ENCODE data around the gene ZMAT5.

The ZMAT5 gene

DNA sequence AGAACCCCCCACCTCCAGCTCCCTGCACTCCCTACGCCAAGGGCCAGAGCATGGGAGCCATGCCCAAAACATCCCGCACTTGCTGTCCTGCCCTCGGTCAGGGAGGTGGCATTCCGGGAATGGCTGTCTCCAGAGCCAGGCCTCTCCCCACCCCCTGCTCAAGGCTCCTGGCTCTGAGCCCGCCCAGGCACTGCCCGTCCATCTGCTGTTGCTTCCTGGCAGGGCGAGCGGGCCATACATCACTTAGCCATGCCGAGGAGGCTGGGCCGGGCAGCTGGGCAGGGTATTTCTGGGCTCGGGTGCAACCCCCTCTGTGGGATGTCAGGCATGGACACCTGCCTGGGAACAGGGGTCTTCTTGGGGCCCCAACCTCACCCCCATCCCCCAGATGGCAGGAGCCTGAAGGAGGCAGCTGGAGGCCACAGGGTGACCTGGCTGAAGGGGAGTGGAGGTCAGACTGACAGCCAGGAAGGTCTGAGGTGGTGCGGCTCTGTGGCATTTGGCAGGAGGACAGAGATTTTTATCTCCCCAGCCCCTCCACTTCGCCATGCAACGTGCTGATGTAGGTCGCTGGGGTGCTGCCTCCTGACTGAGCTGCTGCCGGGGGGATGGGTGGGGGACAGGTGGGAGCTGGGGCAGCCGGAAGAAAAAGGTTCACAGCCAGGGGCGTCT lies 55.7 kb downstream of the ZMAT5 start:
- ATAC-seq: peak; percentile 90
- peak; percentile 18; the same call in 1 of the 2 replicates for TF ChIP-seq TSHZ2 (CRISPR knock-in tag; IDR thresholded peaks at IDR 0.05)
- no peak for TF ChIP-seq POU6F1 (CRISPR knock-in tag; IDR thresholded peaks at IDR 0.05; ENCODE audit: borderline replicate concordance, low read depth)
- no peak for TF ChIP-seq TOX (CRISPR knock-in tag; IDR thresholded peaks at IDR 0.05; ENCODE audit: borderline replicate concordance)
- TF ChIP-seq ZFP3 (CRISPR knock-in tag; IDR thresholded peaks at IDR 0.05): no peak

- TF ChIP-seq, protein P1, sequence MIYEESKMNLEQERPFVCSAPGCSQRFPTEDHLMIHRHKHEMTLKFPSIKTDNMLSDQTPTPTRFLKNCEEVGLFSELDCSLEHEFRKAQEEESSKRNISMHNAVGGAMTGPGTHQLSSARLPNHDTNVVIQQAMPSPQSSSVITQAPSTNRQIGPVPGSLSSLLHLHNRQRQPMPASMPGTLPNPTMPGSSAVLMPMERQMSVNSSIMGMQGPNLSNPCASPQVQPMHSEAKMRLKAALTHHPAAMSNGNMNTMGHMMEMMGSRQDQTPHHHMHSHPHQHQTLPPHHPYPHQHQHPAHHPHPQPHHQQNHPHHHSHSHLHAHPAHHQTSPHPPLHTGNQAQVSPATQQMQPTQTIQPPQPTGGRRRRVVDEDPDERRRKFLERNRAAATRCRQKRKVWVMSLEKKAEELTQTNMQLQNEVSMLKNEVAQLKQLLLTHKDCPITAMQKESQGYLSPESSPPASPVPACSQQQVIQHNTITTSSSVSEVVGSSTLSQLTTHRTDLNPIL (CRISPR knock-in tag; IDR thresholded peaks at IDR 0.05; ENCODE audit: low read depth): no peak
- TF ChIP-seq ISL1 (CRISPR knock-in tag; IDR thresholded peaks at IDR 0.05): no peak
- TF ChIP-seq ZC3H10 (CRISPR knock-in tag; IDR thresholded peaks at IDR 0.05): no peak
- TF ChIP-seq SNAI2 (CRISPR knock-in tag; IDR thresholded peaks at IDR 0.05): no peak
- no peak for TF ChIP-seq RARB (CRISPR knock-in tag; IDR thresholded peaks at IDR 0.05)
- no peak for TF ChIP-seq ZNF565 (CRISPR knock-in tag; conservative IDR thresholded peaks at IDR 0.05; ENCODE audit: low read depth)
- no peak for TF ChIP-seq ZNF8 (CRISPR knock-in tag; IDR thresholded peaks at IDR 0.05)
- TF ChIP-seq ESRRG (CRISPR knock-in tag; IDR thresholded peaks at IDR 0.05): no peak
- ATAC-seq: no peak
These were observed 56.6 kb downstream of the ZMAT5 start for GRCh38 chr22:29710193-29710592.

GRCh38 chr22:29707471-29707870 lies 59.3 kb downstream of the ZMAT5 start:
- no peak for TF ChIP-seq ZFP30 (CRISPR knock-in tag; IDR thresholded peaks at IDR 0.05)
- TF ChIP-seq OSR1 (CRISPR knock-in tag; IDR thresholded peaks at IDR 0.05): no peak
- TF ChIP-seq CSRNP3 (CRISPR knock-in tag; IDR thresholded peaks at IDR 0.05): no peak
- TF ChIP-seq CSDC2 (CRISPR knock-in tag; IDR thresholded peaks at IDR 0.05): no peak
- no peak for TF ChIP-seq ZNF8 (CRISPR knock-in tag; IDR thresholded peaks at IDR 0.05)
- no peak for TF ChIP-seq GLIS3 (CRISPR knock-in tag; IDR thresholded peaks at IDR 0.05)
- no peak for TF ChIP-seq ZC3H10 (CRISPR knock-in tag; IDR thresholded peaks at IDR 0.05)
- TF ChIP-seq ZNF70 (CRISPR knock-in tag; IDR thresholded peaks at IDR 0.05): no peak
- TF ChIP-seq, protein P2, sequence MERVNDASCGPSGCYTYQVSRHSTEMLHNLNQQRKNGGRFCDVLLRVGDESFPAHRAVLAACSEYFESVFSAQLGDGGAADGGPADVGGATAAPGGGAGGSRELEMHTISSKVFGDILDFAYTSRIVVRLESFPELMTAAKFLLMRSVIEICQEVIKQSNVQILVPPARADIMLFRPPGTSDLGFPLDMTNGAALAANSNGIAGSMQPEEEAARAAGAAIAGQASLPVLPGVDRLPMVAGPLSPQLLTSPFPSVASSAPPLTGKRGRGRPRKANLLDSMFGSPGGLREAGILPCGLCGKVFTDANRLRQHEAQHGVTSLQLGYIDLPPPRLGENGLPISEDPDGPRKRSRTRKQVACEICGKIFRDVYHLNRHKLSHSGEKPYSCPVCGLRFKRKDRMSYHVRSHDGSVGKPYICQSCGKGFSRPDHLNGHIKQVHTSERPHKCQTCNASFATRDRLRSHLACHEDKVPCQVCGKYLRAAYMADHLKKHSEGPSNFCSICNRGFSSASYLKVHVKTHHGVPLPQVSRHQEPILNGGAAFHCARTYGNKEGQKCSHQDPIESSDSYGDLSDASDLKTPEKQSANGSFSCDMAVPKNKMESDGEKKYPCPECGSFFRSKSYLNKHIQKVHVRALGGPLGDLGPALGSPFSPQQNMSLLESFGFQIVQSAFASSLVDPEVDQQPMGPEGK (CRISPR knock-in tag; IDR thresholded peaks at IDR 0.05; ENCODE audit: borderline replicate concordance): no peak
- no peak for TF ChIP-seq TCF4 (CRISPR knock-in tag; IDR thresholded peaks at IDR 0.05; ENCODE audit: borderline replicate concordance)
- no peak for TF ChIP-seq ESRRG (CRISPR knock-in tag; IDR thresholded peaks at IDR 0.05)
- no peak for TF ChIP-seq ARNTL (CRISPR knock-in tag; IDR thresholded peaks at IDR 0.05; ENCODE audit: borderline replicate concordance, low read depth)
- TF ChIP-seq RARB (CRISPR knock-in tag; IDR thresholded peaks at IDR 0.05): no peak
- TF ChIP-seq ISL1 (CRISPR knock-in tag; IDR thresholded peaks at IDR 0.05): no peak
- TF ChIP-seq, protein P1 (CRISPR knock-in tag; IDR thresholded peaks at IDR 0.05; ENCODE audit: low read depth): no peak
- no peak for TF ChIP-seq PPARA (CRISPR knock-in tag; IDR thresholded peaks at IDR 0.05; ENCODE audit: borderline replicate concordance)
- no peak for ATAC-seq

All from SK-N-SH treated with all-trans-retinoic acid at 6 μM for 48 hours (cell line).